ENCODE data around the gene GAL3ST2.
"Not testable (repeated sequence)": the region's sequence is repeated elsewhere in the genome, so short reads cannot be mapped to it uniquely, and the experiment has no call there.

The GAL3ST2 gene

GRCh38 chr2:241795021-241795999 is 18.7 kb downstream of the GAL3ST2 start:
- DNase-seq: no peak

DNA sequence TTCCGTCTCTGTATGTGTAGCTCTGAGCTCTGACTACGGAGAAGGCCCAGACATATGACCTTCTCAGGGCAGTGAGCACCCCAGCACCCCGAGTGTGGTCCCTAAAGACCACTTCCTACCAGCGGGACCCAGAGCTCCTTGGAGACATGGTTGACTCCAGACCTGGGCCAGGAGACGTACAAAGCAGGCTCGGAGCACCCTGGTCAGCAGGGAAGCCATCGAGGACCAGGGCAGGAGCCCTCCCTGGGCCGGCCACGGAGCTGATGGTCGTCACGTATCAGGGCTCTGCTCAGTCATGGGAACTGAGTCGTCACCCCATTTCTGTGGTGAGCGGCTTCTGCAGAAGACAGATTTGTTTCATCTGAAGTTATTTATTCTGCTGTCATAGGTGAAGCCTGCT is 19.6 kb downstream of the GAL3ST2 start:
- no peak for DNase-seq

DNA sequence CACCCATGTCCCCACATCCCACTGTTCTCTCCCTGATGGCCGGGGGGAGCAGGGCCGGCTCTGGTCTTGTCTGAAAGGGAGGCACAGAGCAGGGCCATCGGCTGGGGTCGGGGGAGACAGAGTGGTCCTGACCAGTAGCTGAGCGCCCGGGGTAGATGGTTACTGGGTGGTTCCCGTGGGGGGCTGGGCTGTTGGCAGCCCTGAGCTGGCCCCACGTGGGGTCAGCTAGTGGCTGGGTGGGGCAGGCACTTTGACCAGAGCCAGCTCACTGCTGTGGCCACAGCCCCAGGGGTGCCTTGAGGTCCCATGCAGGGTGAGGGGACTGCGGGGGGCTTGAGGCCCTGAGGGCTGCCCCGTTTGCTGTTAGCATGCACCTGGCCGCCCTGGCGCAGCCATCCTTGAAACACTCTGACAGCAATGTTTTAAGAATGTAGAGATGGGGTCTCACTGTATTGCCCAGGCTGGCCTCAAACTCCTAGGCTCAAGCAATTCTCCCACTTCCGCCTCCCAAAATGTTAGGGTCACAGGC is 20.1 kb downstream of the GAL3ST2 start:
- no peak for DNase-seq

- DNase-seq: no peak
These were observed 20.9 kb downstream of the GAL3ST2 start for GRCh38 chr2:241797441-241798080.

DNA sequence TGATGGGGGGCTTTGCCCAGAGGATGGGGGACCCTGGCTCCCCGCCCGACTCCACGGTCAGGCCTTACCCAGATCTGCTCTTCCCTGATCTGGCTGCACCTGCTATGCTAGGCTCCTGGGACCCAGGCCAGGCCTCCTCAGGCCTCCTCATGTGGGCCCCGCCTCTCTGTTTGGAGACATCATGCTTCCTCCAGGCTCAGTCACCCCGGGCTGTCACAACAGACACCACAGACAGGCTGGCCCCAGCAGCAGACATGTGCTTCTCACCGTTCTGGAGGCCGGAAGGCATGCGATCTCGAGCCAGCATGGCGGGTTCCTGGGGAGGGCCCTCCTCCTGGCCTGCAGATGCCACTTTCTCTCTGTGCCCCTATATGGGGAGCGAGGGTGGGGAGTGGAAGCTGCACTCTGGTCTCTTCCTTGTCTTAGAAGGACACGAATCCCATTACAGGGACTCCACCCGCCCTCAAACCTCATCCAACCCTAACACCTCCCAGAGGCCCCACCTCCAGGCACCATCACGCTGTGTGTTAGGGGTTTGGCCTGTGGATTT is 21.5 kb downstream of the GAL3ST2 start:
- DNase-seq: no peak

- no peak for DNase-seq
These were observed 22.3 kb downstream of the GAL3ST2 start for GRCh38 chr2:241798631-241799521.

DNA sequence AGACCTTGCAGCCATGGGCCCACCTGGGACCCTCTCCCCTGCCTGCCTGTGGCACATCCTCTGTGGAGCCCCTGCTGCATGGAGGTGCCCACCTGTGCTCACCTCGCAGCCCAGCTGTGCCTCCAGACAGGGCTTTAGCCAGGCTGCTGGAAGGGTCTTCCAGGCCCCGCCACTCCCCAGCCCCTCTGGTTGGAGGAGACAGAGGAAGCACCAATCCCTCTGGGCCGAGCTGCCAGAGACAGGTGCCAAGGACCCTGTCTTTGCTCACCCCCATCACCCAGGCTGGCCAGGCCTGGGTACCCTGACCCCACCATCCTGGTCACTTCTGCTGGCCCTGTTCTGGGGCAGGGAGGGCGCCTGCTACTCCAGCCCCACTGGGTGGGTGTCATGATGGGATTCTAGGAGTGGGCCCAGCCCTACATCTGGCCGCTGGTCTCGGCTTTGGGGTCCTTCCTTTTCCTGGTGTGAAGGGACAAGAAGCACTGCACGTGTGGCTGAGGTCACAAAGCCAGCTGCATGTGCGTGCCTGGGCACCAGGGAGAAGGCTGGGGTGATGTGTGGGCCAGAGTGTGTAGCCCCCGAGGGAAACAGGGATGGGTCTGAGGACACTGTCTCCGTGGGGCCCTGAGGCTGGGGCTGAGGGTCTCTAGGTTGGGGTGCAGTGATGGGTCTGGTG is 23.0 kb downstream of the GAL3ST2 start:
- no peak for DNase-seq

DNA sequence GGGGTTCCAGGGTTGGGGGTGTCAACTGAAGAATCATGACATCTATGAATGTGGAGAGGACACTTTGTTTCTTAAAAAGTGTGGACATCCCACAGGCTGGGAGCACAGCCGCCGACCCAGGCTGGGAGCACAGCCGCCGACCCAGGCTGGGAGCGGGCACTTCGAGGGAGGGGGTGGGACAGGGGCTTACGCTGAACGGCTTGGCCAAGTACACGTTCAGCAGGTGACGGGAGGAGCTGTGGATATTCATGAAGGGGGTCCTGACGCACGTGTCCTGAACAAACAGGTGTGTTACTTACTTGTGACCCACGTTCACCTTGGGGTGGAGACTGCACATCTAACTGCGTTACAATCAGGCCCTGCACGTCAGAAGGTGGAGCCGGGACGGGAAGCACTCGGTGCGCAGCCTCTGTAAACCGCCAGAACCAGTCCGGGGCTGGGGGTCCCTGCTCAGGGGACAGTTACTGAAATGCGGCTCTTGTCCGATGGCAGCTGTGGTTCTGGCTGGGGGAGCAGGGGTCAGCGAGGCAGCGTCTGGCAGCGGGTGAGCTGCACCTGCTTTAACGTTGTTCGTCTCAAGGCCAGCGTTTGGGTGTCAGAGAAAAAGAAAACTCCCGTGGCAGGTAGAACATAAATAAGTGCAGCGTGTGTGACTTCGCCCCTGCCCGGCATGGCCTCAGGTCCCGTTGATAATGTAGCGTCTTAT is 23.7 kb downstream of the GAL3ST2 start:
- not testable (repeated sequence) for DNase-seq

DNA sequence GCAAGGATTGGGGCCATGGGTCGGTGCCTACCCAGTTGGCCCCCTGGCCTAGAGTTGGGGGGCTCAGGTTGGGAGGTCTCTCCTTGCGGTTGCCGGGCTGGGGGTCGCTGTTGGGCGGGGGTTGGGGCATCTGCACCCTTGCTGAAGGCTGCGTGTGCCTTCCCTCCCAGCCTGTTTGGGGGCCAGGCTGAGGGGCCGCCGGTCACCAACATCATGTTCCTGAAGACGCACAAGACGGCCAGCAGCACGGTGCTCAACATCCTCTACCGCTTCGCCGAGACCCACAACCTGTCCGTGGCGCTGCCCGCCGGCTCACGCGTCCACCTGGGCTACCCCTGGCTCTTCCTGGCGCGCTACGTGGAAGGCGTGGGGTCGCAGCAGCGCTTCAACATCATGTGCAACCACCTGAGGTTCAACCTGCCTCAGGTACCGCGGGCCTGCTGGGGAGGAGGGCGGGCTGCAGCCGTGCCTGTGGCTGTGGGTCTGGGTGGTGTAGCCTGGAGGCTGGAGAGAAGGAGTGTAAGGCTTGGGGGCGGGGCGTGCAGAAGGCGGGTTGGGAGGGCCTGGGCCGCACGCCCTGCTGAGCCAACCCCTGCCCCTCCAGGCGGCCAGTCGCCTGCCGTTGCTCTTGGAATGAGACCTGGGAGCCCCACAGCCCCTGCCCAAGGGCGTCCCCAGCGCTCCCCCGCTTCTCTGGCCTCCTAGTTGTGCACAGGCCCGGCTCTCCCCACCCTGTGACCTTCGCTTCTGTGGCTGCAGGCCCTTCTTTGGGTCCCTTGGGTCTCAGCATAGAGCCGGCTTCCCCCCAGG is 25.2 kb downstream of the GAL3ST2 start:
- DNase-seq: no peak

GRCh38 chr2:241802421-241803318 is 26.0 kb downstream of the GAL3ST2 start:
- no peak for DNase-seq

- DNase-seq: no peak
These were observed 27.0 kb downstream of the GAL3ST2 start for GRCh38 chr2:241803387-241804325.

DNA sequence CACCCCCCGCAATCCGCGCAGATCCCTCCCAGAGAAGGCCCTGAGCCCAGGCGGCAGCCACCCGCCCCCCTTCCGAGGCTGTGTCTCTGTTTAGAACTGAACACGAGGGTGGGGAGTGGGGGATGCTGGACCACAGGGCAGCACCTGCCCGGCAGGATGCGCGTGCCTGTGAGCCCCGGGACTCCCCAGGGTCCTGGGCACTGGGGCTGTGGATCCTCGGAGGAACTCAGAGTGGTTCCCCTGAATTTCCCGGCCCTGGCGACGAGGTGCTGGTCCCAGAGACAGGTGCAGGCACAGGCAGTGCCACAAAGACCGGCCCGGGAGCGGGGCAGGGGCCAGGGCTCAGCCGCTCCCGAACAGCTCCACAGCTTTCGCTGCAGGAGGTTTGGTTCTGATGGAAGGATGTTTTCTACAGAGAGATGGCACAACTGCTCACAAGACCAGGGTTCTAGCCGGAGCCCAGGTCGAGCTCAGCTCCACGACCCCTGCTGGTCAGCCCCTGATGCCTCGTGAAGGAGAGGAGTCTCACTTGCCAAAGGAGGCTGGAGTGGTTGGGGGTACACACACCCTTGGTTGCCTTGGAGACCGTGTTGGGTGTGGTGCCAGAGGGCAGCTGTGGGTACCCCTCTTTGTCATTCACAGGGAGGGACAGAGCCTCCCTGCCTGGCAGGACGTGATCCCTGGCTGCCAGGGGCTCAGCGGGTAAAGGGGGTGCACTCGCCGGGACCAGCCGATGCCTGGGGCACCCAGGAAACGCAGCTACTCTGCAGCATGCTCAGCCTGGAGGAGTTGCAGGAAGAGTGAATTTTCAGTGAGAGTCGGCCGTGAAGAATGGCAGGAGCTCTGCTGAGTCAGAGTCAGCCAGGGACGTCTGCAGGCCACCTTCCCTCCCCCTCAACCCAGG is 28.0 kb downstream of the GAL3ST2 start:
- DNase-seq: peak; percentile 33

GRCh38 chr2:241806217-241806616 is 29.6 kb downstream of the GAL3ST2 start:
- not testable (repeated sequence) for DNase-seq

DNA sequence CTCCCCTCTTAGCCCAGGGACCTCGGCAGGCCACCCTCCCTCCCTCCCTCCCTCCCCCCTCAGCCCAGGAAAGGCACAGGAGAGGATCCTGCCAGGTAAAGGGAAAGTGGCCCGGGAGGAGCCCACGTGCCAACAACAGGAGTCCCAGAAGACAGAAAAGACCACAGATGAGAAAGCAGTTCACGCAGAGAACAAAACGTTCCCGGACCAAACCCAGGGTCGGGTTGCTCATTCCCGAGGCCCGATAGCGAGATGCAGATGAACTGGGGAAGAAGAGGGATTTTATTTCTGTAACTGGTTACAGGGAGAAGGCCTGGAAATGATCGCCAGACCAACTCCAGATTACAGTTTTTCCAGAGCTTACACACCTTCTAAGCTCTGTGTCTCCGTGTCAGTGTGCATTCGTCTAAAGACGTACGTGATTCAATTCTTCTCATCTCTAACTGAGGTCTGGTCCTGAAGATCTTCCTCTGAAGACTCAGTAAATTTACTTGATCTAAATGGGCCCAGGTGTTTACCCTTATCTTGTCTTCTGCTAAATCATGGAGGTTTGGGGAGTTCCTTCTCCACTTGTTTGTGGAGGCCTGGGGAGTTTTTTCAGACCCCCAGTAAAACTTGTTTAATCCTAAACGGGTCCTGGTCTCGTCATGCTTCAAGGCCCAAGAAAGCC is 31.6 kb downstream of the GAL3ST2 start:
- DNase-seq: no peak

DNA sequence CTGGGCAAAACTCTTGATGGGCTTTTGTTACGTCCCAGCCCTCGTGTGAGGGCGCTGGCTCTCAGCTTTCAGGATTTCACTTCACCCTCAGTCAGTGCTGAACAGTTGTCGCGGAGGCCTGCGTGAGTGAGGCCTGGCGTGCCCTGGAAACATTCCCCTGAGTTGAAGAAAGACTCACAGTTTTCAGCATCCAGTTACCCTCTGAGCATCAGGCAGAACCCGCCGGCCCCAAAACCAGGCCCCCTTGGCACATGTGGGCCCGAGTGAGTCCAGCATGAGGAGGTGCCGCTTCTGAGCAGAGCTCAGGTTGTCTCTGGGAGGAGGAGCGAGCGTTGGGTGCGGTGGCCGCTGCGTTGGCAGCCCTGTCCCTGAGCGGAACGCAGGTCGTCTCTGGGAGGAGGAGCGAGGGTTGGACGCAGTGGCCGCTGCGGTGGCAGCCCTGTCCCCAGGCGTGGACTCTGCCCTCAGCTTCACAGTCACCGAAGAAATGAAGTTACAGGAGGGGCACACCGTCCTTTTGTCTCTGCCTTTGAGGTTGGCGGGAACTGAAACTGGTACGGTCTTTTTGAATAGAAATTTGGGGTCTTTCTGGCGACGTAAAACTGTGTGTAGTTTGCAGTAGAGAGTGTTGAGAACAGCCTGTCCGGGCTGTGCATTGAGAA is 32.2 kb downstream of the GAL3ST2 start, which contains the start of gene NEU4:
NEU4 (plus strand) TSS at position 473 of the 662 bp plus-strand sequence. CDS start 5,292 bp downstream, outside the sequence.
- no peak for DNase-seq
